Ascending aorta (tissue), 2 donors: Measurements from ENCODE around the gene PATL2. TPM values are rescaled to one million over a fixed set of nuclear protein-coding genes. Genes with fewer than 3 reads are reported as not detected.

Source experiments
- DNase-seq, 2 donors: peaks; one replicate each; pipeline ENCODE4 v3.0.0-alpha.2; 2019; ENCODE audit warnings: low spot score in 2 of 2
- H3K27ac ChIP-seq, 2 donors: fragments of 200-600 bp; sonication (generic); one replicate each; pipeline ENCODE4 v1.5.1; 2016 to 2017; ENCODE audit warnings: mild to moderate bottlenecking in 1 of 2
- H3K27me3 ChIP-seq: fragments of 200-600 bp; sonication (generic); one replicate; pipeline ENCODE4 v1.5.1; 2017
- H3K36me3 ChIP-seq, 2 donors: fragments of 200-600 bp; sonication (generic); one replicate each; pipeline ENCODE4 v1.5.1; 2016
- H3K4me1 ChIP-seq, 2 donors: fragments of 200-600 bp; sonication (generic); one replicate each; pipeline ENCODE4 v1.5.1; 2016 to 2017; ENCODE audit warnings: mild to moderate bottlenecking in 1 of 2
- H3K4me3 ChIP-seq, 2 donors: fragments of 200-600 bp; sonication (generic); one replicate each; pipeline ENCODE4 v1.5.1; 2016 to 2017; ENCODE audit warnings: mild to moderate bottlenecking in 1 of 2
- H3K9me3 ChIP-seq, 2 donors: fragments of 200-600 bp; sonication (generic); one replicate each; pipeline ENCODE4 v1.5.1; 2016
- CTCF ChIP-seq, 3 experiments: fragments of 200-600 bp in 2 of 3; fragments of 450-650 bp in 1 of 3; sonication (generic) in 2 of 3; IDR thresholded peaks; one replicate each; pipeline ENCODE4 v1.5.1; 2016 to 2019; ENCODE audit warnings: antibody characterized with exemption in 3 of 3, mild to moderate bottlenecking in 1 of 3, moderate library complexity in 1 of 3
- intact Hi-C: fragments of 100-400 bp; cut with DNase I; formaldehyde crosslinking; loops from one replicate; pipeline ENCODE4 v1.15.1; 2023
- total RNA-seq: library from RNA; depleted of rRNA; stranded (reverse); fragments of >200 nt; gene quantifications from one replicate; pipeline ENCODE4 v1.1.0, GENCODE V29; 2016

The PATL2 gene
- total RNA-seq, 1 donor from 2014 or later: not detected

- intact Hi-C loops: no loop called here
- H3K36me3 ChIP-seq: no peaks in the 10 kb centered on the region
- H3K9me3 ChIP-seq: no peaks in the 10 kb centered on the region
- no peak overlapping the region for H3K27ac ChIP-seq
- H3K27me3 ChIP-seq: no peaks in the 10 kb centered on the region
- H3K4me3 ChIP-seq: no peak overlapping the region
- DNase-seq: no peak
- no peaks in the 10 kb centered on the region for H3K4me1 ChIP-seq
- no peak for TF ChIP-seq CTCF (IDR thresholded peaks at IDR 0.05)
Measured at GRCh38 chr15:44676676-44677075, 34.4 kb downstream of the PATL2 start.

- Histone ChIP-seq H3K4me1 (no peaks in the 10 kb centered on the region), H3K27ac (no peak overlapping the region), H3K9me3 (no peaks in the 10 kb centered on the region), H3K27me3 (no peaks in the 10 kb centered on the region), H3K4me3 (no peak overlapping the region), H3K36me3 (no peaks in the 10 kb centered on the region)
- intact Hi-C loops: no loop called here
- no peak for TF ChIP-seq CTCF (IDR thresholded peaks at IDR 0.05)
- DNase-seq: no peak
Measured at GRCh38 chr15:44675911-44676310, 35.2 kb downstream of the PATL2 start.

GRCh38 chr15:44673639-44674038 is 37.5 kb downstream of the PATL2 start:
- TF ChIP-seq CTCF (IDR thresholded peaks at IDR 0.05): no peak
- Histone ChIP-seq H3K4me1 (no peaks in the 10 kb centered on the region), H3K9me3 (no peaks in the 10 kb centered on the region), H3K4me3 (no peak overlapping the region), H3K27ac (no peak overlapping the region), H3K27me3 (no peaks in the 10 kb centered on the region), H3K36me3 (no peaks in the 10 kb centered on the region)
- intact Hi-C loops: no loop called here
- no peak for DNase-seq

- Histone ChIP-seq H3K4me1 (no peaks in the 10 kb centered on the region), H3K27me3 (no peaks in the 10 kb centered on the region), H3K9me3 (no peaks in the 10 kb centered on the region), H3K36me3 (no peaks in the 10 kb centered on the region), H3K4me3 (no peak overlapping the region), H3K27ac (no peak overlapping the region)
- TF ChIP-seq CTCF (IDR thresholded peaks at IDR 0.05): no peak
- no peak for DNase-seq
- intact Hi-C loops: no loop called here
Measured at GRCh38 chr15:44670087-44670950, 40.8 kb downstream of the PATL2 start.

- Histone ChIP-seq H3K36me3 (no peaks in the 10 kb centered on the region), H3K27me3 (no peaks in the 10 kb centered on the region), H3K4me1 (peaks cover 0 to 4% of the 10 kb centered on the region in 2 donors), H3K27ac (no peak overlapping the region), H3K4me3 (no peak overlapping the region), H3K9me3 (no peaks in the 10 kb centered on the region)
- intact Hi-C loops: no loop called here
- TF ChIP-seq CTCF (IDR thresholded peaks at IDR 0.05): no peak
- no peak for DNase-seq
Measured at GRCh38 chr15:44668921-44669320, 42.2 kb downstream of the PATL2 start.
